Measurements from ENCODE around the gene GRID1.
A peak's percentile ranks its signal among the peaks of the same experiment; 100 is the strongest.

The GRID1 gene

GRCh38 chr10:85661123-85661522, 705.5 kb downstream of the GRID1 start:
- FAIRE-seq (no peak), DNase-seq (ENCODE audit: insufficient read length, low spot score) (no peak)

- DNase-seq (ENCODE audit: insufficient read length, low spot score), result no peak
- no peak for FAIRE-seq
These were observed 707.3 kb downstream of the GRID1 start for GRCh38 chr10:85659331-85659730.

GRCh38 chr10:85658518-85658917, 708.1 kb downstream of the GRID1 start:
- FAIRE-seq, result no peak
- DNase-seq (ENCODE audit: insufficient read length, low spot score), result no peak

- DNase-seq (ENCODE audit: insufficient read length, low spot score) (no peak), FAIRE-seq (no peak)
These were observed 709.0 kb downstream of the GRID1 start for GRCh38 chr10:85657476-85658113.

- FAIRE-seq, result no peak
These were observed 711.2 kb downstream of the GRID1 start for GRCh38 chr10:85655411-85655810.

GRCh38 chr10:85651497-85651882, 715.1 kb downstream of the GRID1 start:
- FAIRE-seq (no peak), DNase-seq (ENCODE audit: insufficient read length, low spot score) (no peak)

More at GRCh38 chr10:85655411-85655810, 711.2 kb downstream of the GRID1 start:
- no peak for DNase-seq (ENCODE audit: insufficient read length, low spot score)

GRCh38 chr10:85650791-85651496, 715.7 kb downstream of the GRID1 start:
- FAIRE-seq, result no peak
- DNase-seq (ENCODE audit: insufficient read length, low spot score), result no peak

GRCh38 chr10:85649461-85649860, 717.1 kb downstream of the GRID1 start:
- no peak for DNase-seq (ENCODE audit: insufficient read length, low spot score)
- no peak for FAIRE-seq

- no peak for DNase-seq (ENCODE audit: insufficient read length, low spot score)
- no peak for FAIRE-seq
These were observed 718.3 kb downstream of the GRID1 start for GRCh38 chr10:85648279-85648754.

- FAIRE-seq (no peak), DNase-seq (ENCODE audit: insufficient read length, low spot score) (no peak)
These were observed 718.9 kb downstream of the GRID1 start for GRCh38 chr10:85647741-85648140.

GRCh38 chr10:85645926-85646711, 720.5 kb downstream of the GRID1 start:
- DNase-seq (ENCODE audit: insufficient read length, low spot score) (peak; percentile 24), FAIRE-seq (no peak)

GRCh38 chr10:85645053-85645452, 721.5 kb downstream of the GRID1 start:
- no peak for FAIRE-seq

GRCh38 chr10:85643845-85644525, 722.6 kb downstream of the GRID1 start:
- DNase-seq (ENCODE audit: insufficient read length, low spot score), result no peak
- no peak for FAIRE-seq

More at GRCh38 chr10:85645053-85645452, 721.5 kb downstream of the GRID1 start:
- DNase-seq (ENCODE audit: insufficient read length, low spot score), result no peak

GRCh38 chr10:85643171-85643844, 723.3 kb downstream of the GRID1 start:
- DNase-seq (ENCODE audit: insufficient read length, low spot score) (no peak), FAIRE-seq (no peak)

GRCh38 chr10:85642421-85643170, 724.0 kb downstream of the GRID1 start:
- DNase-seq (ENCODE audit: insufficient read length, low spot score) (peak; percentile 41), FAIRE-seq (no peak)

- no peak for FAIRE-seq
- DNase-seq (ENCODE audit: insufficient read length, low spot score), result no peak
These were observed 724.5 kb downstream of the GRID1 start for GRCh38 chr10:85642082-85642420.

GRCh38 chr10:85641479-85642009, 725.1 kb downstream of the GRID1 start:
- DNase-seq (ENCODE audit: insufficient read length, low spot score), result peak; percentile 5
- no peak for FAIRE-seq

- no peak for FAIRE-seq
- DNase-seq (ENCODE audit: insufficient read length, low spot score), result no peak
These were observed 727.8 kb downstream of the GRID1 start for GRCh38 chr10:85638797-85639196.

GRCh38 chr10:85635650-85636049, 730.9 kb downstream of the GRID1 start:
- no peak for FAIRE-seq
- no peak for DNase-seq (ENCODE audit: insufficient read length, low spot score)

All from HTR-8/SVneo (cell line).